Measurements from ENCODE around the gene LILRB4.
"Not testable (repeated sequence)": the region's sequence is repeated elsewhere in the genome, so short reads cannot be mapped to it uniquely, and the experiment has no call there.

The LILRB4 gene

DNA sequence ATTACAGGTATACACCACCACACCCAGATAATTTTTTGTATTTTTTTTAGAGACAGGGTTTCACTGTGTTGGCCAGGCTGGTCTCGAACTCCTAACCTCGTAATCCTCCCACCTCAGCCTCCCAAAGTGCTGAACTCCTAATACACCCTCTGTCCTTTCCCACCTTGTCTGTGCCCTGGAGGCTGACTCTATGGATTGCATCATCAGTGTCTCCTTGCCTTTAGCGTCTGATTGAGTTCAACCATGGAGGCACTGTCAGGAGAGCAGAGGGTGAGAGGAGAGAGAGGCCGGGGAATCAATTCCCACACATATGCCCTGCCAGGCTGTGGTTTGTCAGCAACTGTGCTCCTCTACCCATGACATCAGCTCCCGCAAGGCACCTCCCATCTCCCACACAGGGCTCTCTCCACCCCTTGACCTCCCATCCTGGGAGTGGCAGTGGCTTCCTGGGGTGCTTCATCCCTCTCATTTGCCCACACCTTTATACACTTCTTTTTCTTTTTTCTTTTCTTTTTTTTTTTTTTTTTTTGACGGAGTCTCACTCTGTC is 12.6 kb upstream of the LILRB4 start:
- DNase-seq (ENCODE audit: low spot score), result peak; percentile 47

DNA sequence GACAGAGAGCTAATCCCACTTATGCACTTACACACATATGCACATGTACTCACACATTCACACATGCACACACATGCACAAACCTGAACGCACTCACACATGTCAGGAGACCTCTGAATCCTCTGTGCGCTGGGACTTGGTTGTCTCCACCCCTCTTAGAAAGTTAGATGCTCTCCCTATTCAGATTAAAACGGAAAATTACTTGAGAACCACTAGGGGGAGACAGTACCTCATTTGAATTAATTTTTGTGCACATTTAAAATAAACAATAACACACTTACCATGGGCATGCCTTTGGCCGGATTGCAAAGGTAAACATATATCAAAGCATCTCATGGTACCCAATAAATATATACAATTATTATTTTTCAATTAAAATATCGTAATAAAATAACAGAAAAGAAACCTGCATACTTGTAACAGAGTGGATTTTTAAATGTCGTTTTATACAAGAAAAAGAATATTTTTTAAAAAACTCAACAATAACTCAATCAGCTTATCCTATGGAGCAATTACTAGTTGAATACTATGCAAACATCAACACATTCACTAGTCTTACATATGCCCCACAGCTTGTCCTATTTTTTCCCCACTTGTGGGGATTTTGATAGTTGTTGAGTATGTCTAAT is 9.5 kb upstream of the LILRB4 start:
- DNase-seq (ENCODE audit: low spot score), result peak; percentile 72

DNA sequence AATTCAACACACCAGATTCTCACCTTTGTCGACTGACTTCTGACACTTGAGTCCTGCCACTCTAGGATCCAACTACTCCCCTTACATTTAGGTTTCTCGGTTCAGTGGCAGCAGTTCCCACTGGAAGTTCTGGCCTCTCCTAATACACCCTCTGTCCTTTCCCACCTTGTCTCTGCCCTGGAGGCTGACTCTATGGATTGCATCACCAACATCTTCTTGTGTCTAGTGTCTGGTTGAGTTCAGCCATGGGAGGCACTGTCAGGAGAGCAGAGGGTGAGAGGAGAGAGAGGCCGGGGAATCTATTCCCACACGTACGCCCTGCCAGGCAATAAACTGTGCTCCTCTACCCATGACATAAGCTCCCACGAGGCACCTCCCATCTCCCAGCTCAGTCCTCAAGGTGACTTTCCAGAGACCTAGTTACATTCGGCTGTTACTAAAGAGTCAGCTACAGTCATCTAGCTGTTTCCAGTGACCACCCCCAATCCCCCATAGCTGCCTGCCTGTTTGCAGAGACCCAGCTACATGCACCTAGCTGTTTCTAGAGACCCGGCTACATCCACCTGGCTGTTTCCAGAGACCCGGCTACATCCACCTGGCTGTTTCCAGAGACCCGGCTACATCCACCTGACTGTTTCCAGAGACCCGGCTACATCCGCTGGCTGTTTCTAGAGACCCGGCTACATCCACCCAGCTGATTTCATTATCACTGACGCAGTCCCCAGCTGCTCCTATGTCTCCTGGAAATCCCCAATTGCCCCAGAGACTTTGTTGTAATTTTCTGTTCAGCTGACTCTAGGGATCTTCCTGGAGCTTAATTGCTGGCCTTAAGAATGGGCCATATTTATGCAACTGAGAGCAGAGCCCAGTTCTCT is 8.1 kb upstream of the LILRB4 start:
- DNase-seq (ENCODE audit: low spot score), result no peak

DNA sequence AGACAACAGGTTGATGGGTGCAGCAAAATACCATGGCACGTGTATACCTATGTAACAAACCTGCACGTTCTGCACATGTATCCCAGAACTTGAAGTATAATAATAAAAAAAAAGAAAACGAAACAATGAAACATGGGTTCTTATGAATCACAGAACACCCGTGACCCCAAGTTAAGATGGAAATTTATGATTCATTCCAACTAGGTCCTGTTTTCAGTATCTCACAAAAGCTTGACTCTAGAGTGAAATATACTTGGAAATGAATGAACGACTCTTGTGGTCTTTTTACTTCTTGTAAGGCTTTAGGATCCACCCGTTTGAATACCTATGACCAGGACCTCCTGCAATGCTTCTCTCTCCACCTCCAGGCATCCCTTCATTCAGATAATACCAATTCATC is 3.5 kb upstream of the LILRB4 start:
- no peak for DNase-seq (ENCODE audit: low spot score)

DNA sequence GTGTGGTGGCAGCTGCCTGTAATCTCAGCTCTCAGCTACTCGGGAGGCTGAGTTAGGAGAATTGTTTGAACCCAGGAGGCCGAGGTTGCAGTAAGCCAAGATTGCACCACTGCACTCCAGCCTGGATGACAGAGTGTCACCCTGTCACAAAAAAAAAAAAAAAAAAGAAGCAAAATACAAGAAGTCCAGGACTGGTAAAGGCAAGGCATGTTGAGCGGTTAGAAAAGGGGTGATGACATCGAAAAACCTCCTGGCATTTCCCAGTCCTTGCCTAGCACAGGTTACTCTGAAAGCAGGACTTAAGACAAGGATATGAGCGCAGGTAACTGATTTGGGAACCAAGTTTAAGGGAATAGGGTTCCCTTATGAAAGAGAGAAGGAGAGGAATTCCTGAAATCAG is 2.5 kb upstream of the LILRB4 start:
- no peak for DNase-seq (ENCODE audit: low spot score)

DNA sequence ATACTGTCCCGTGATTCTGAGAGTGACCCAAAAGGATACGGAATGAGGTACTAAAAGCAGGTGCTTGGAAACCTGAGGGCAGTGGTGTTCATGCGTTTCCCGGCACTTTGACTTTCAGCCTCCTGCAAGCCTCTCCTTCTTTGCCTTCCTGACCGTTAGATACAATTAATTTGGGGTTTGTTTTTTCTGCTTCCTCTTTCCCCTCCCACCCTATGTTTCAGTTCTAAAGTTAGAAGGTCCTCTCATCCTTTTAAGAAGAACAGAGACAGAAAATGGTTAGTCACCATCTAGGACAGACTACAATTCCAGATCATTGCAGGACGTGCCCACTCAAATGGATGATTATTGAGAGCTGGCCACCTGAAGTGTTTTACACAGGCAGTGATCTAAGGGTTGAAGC is 1.8 kb upstream of the LILRB4 start:
- no peak for DNase-seq (ENCODE audit: low spot score)

DNA sequence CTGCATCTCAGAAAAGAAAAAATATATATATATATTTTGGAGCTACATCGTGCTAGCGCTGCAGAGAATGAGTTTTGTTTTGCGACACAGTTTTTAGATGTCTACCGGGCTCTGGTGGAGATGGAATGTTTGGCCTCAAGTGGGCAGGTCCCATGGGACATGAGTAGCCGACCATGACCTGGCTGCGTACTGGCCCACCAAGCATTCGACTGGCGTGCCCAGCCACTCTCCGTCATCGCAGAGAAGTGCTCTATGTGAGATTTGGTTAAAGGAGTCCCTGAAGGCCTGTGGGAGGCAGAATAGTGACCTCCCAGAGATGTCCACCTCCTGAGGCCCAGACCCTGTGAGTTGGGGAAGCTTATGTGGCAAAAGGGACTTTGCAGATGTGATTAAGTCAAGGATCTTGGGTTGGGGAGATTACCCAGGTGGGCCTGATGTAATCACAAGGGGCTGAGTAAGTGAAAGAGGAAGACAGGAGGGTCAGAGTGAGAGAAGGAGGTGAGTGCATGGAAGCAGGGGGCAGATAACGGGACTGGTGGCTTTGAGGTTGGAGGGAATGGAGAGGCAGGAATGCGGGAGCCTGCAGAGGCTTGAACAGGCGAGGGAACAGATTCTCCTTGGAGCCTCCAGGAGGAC is 821 bp upstream of the LILRB4 start:
- no peak for DNase-seq (ENCODE audit: low spot score)

DNA sequence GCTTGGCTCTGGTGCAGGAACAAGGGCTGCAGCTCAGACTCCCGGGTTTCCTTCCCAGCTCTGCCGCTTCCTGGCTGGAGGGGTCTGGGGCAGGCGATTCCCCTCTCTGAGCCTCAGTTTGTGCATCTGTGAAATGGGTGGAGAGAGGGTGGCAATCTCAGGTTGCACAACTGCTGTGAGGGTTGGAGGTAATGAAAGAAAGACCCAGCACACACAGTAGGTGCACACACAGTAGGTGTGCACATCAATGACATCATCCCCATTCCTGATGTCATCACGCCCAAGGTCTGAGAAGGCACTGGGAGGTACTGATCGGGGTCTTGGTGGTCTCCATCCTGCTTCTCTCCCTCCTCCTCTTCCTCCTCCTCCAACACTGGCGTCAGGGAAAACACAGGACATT is 2.7 kb downstream of the LILRB4 start:
- DNase-seq (ENCODE audit: low spot score), result no peak

DNA sequence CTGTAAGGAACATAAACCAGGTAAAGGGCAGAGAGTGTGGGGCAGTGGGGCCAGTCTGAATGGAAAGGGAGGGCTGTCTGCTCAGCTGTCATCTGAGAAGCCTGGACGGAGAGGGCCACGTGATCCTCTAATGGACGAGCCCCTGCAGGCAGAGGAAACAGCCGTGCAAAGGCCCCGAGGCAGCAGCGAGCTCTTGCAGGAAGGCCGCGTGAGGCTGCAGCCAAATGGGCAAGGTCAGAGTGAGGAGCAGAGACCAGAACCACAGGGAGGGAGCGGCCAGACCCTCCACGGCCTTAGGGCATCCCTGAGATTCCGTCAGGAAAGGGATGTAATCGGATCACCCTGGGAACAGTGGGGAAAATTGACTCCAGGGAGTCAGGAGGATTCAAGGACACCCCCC is 4.4 kb downstream of the LILRB4 start:
- DNase-seq (ENCODE audit: low spot score), result no peak

DNA sequence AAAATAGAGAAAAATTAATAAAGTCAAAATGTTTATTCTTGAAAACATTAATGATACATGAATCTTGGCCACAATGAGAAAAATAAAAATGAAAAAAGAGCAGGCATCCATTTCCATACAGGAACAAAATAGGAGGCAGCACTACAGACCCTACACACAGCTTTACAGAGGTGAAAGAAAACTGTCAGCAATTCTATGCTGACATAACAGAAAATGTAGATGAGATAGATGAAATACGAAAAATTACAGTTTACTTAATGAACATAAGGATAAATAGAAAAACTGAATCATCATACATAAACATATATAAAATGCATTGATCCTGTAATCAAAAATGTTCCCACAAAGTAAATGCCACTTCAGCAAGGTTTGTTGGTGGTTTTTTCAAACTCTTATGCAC is 5.6 kb downstream of the LILRB4 start:
- DNase-seq (ENCODE audit: low spot score), result no peak

DNA sequence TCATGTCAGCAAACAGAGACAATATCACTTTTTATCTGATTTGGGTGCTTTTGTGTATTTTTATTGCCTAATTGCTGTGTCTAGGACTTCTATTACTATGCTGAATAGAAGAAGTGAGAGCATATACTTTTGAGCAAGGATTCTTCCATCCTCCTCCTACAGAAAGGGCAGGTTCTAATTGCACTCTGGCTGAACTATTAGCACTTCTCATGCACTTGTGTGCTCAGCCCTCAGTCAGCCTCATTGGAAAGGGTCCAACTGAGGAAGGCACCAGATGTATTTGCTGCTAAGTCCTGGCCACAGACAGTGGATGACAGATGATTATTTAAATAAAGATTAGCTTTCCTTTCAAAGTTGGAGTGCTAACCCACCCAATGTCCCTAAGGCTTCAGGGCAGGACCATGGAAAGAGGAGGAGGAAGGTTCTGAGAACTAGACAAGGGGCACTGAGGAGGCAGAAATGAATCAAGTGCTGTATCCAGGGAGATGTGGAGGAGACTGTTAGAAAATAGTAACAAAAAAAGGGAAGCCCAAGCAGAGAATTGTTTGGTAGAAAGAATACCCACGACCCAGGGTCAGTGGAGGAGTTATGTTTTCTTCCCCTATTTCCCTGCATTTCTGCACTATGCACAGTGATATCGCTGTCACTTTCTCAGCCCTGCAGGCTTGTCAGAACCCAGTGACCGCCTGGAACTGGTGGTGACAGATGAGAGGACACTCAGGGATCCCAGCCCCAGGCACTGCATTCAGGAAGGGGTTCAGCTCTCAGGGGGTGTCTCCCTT is 8.0 kb downstream of the LILRB4 start:
- DNase-seq (ENCODE audit: low spot score), result no peak

DNA sequence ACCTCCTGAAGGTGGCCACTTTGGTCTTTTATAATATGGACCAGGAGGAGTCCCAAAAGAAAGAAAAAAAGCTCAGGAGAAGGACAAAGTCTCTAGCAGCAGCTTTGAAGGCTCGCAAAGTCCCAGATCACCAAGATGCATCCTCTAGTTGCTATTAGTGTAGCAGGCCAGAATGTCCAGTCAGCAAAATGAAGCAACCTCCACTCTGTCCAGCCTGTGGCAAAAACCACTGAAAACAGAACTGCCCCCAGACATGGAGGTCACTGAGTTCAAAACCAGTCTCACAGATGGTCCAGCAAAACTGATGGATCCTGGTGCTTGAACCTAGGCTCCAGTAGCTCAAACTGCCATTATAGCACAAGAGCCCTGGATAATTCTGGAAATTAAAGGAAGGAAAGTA is 10.4 kb downstream of the LILRB4 start:
- no peak for DNase-seq (ENCODE audit: low spot score)

DNA sequence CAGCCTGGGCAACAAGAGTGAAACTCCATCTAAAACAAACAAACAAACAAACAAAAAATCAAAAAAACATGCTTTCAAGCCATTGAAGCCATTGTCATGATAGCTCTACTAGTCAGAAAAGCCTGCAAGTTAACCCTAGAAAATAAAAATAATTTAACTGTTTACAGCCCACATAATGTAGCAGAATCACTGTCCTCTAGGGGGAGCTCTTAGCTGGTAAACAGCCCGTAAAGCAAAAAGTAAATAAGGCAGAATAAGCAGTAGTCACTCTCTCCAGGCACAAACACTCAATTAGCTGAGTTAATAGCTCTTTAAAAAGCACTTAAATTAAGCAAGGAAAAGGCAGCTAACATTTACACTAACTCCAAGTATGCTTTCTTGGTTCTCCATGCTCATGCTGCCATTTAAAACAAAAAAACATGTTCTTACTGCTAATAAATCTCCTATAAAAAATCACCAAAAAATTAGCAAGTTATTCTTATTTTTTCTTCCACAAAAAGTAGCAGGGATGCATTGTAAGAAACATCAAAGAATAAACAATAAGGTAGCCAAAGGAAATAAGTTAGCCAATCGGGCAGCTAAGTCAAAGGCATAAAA is 11.3 kb downstream of the LILRB4 start:
- DNase-seq (ENCODE audit: low spot score), result peak; percentile 69

DNA sequence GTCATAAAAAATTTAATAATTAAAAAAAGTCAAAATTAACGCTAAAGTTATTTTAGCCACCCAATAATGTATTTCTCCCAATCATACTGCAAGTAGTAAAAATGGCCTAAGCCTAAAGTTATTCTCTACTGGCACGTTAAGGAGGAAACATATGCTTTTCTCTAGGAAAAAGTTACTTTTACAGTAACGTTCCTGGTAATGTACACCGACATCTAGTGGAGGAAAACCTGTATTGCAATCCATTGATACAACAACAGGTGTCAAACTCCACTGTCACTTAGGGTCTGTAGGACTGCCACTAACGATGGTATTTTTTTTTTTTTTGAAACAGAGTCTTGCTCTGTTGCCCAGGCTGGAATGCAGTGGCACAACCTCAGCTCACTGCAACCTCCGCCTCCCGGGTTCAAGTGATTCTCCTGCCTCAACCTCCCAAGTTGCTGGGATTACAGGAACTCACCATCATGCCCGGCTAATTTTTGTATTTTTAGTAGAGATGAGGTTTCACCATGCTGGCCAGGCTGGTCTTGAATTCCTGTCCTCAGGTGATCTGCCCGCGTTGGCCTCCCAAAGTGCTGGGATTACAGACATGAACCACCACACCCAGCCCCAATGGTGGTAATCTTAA is 13.5 kb downstream of the LILRB4 start:
- peak; percentile 47 for DNase-seq (ENCODE audit: low spot score)

DNA sequence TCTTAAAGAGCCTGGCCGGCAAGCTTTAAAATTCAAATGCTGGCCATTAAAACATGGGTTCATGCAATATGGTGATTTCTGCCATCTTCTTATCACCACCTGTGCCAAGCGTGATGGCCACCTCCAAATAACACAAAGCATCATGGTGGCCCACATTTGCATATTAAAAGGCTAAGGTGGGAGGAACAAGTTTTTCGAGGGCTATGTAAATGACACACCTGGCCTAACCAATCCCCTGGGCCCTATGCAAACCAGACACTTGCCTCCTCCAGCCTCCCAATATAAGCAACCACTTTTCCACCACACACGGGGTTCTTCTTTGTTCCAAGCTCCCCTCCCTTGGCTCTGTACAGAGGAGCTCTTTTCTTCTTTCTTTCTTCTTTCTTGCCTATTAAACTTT is 14.4 kb downstream of the LILRB4 start:
- DNase-seq (ENCODE audit: low spot score), result no peak

DNA sequence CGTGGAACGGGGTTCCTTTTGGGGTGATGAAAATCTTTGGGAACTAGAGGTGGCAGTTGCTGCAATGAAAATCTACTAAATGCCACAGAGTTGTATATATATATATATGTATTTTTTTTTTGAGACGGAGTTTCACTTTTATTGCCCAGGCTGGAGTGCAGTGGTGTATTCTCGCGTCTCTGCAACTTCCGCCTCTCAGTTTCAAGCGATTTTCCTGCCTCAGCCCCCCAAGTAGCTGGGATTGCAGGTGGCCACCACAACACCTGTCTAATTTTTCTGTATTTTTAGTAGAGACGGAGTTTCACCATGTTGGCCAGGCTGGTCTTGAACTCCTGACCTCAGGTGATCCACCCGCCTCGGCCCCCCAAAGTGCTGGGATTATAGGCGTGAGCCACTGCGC is 18.8 kb downstream of the LILRB4 start:
- not testable (repeated sequence) for DNase-seq (ENCODE audit: low spot score)

DNA sequence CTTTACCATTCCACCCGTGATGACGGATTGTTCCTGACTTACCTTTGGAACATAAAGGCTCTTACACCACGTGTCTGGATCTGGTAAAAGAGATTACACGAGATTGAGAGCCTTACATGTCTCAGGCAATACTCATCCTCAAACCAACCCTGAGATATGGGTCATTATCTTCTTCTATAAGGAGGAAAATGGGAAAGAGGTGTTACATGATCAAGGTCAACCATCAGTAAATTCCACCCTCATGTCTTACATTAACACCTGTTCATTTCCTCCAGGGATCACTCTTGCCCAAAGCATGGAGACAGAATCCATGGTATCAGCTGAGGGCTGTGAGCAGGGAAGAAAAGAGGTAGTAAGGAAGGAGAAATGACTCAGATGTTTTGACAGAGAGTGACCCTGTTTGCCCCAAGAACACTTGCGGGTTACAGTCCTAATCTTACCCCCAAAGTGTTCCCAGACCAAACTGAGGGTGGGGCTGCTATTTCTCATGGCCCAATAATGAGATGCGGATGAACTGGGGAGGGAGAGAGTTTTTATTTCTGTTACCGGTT is 19.6 kb downstream of the LILRB4 start:
- no peak for DNase-seq (ENCODE audit: low spot score)

DNA sequence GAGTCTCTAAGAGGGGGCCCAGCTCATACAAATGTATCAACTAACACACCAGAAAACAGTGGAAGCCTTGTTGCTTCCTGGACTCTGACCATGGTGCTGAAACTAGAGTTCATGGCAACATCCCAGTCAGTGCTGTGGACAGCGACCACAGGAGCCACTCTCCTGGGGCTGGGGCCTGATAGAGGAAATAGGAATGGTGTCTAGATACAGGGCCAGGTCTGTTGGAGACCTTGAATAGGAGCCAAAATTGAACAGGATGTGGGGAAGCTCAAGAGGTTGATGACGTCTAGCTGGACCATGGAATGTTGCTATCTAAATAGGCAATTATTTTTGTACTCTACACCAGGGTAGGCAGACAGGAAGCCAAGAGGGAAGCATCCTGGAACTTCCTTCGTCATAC is 21.7 kb downstream of the LILRB4 start:
- peak; percentile 54 for DNase-seq (ENCODE audit: low spot score)

DNA sequence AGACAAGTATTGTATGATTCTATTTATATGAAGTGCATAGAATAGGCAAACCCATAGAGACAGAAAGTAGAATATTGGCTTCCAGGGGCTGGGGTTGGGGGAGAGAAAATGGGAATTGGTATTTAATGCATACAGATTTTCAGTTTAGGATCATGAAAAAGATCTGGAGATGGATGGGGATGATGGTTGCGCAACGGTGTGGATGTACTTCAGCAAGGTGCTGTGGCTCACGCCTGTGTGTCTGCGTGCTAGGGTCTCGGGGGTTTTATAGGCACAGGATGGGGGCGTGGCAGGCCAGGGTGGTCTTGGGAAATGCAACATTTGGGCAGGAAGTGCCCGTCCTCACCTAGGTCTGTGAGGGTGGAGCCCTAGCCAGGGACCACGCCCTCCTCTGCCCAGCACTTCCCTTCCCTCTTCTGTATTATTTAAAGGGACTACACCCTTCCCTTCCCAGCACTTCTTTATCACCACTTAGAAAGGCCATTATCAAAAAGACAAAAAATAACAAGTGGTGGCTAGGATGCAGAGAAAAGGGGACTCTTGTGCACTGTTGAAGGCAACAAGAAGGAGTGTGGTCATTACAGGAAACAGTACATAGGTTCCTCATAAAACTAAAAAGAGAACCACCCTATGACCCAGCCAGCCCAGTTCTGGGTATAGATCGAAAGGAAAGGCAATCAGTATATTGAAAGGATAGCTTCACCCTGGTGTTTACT is 29.0 kb downstream of the LILRB4 start:
- DNase-seq (ENCODE audit: low spot score), result no peak

DNA sequence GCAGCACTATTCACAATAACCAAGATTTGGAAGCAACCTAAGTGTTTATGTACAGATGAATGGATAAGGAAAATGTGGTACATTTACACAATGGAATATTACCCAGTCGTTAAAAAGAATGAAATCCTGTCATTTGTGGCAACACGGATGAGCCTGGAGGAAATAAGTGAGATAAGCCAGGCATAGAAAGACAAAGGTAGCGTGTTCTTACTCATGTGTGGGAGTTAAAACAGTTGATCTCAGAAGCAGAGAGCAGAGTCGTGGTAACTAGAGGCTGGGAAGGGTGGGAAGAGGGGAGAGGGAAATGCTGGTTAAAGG is 29.5 kb downstream of the LILRB4 start:
- DNase-seq (ENCODE audit: low spot score), result no peak

DNA sequence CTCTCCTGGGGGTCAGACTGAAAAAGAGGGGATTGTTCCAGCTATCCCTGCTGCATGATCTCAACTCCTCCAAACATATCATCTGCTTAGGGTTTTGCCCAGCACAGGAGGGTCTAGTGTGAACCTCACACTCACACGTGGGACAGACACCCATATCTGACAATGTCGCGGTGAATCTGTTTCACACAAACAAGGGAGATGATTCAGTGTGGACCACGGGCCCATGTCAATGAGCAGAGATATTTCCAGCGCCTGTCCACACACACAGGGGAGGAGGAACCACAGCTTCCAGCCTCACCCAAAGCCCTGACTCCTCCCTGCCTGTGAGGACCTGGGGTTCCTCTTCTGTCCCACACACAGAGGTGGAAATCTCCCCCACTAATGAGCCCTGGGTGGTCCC is 31.9 kb downstream of the LILRB4 start:
- no peak for DNase-seq (ENCODE audit: low spot score)
